Activated CD8-positive, alpha-beta T cell treated with anti-CD3 and anti-CD28 coated beads for 36 hours (primary cell): Measurements from ENCODE around the gene RBBP8. TPM values are rescaled to one million over a fixed set of nuclear protein-coding genes. Genes with fewer than 3 reads are reported as not detected.

ENCODE experiments used
- ATAC-seq: fragments of 200-7000 bp; cut with Tn5 transposase; one replicate; pipeline ENCODE4 v1.10.0; 2021; ENCODE audit warnings: mild to moderate bottlenecking, moderate library complexity
- CTCF ChIA-PET: fragments of 350-600 bp; sonication (Branson Sonifier 250); formaldehyde crosslinking; loops from one replicate; lab custom pipeline; 2021; ENCODE audit warnings: antibody characterized with exemption; lab: Charles Lee
- POLR2A ChIA-PET: fragments of 350-600 bp; sonication (Branson Sonifier 250); formaldehyde crosslinking; loops from one replicate; lab custom pipeline; 2021; ENCODE audit warnings: antibody characterized with exemption; lab: Charles Lee
- DNase-seq: peaks from one replicate; pipeline ENCODE4 v3.0.0-alpha.2; 2020
- H3K27ac Mint-ChIP-seq: one replicate; pipeline ENCODE4 v1.8.0; 2021; ENCODE audit warnings: mild to moderate bottlenecking, mixed read lengths
- H3K27me3 Mint-ChIP-seq: one replicate; pipeline ENCODE4 v1.8.0; 2021; ENCODE audit warnings: mixed read lengths
- H3K36me3 Mint-ChIP-seq: one replicate; pipeline ENCODE4 v1.8.0; 2021; ENCODE audit warnings: low read depth, mixed read lengths
- H3K4me1 Mint-ChIP-seq: one replicate; pipeline ENCODE4 v1.8.0; 2021; ENCODE audit warnings: low read depth, mixed read lengths
- H3K4me3 Mint-ChIP-seq: one replicate; pipeline ENCODE4 v1.8.0; 2021; ENCODE audit warnings: mild to moderate bottlenecking, moderate library complexity, mixed read lengths
- H3K9me3 Mint-ChIP-seq: one replicate; pipeline ENCODE4 v1.8.0; 2021; ENCODE audit warnings: mixed read lengths
- CTCF ChIP-seq: fragments of 200-600 bp; IDR thresholded peaks from one replicate; pipeline ENCODE4 v1.8.0; 2022; ENCODE audit warnings: antibody characterized with exemption, mild to moderate bottlenecking
- intact Hi-C: fragments of 100-400 bp; cut with micrococcal nuclease; formaldehyde crosslinking; loops from one replicate; pipeline ENCODE4 v1.10.0; 2022
- total RNA-seq, 2 experiments: library from RNA; stranded (reverse); gene quantifications; one replicate each; pipeline ENCODE4 v1.2.3, GENCODE V29; 2021

RBBP8 gene
- total RNA-seq, 2 experiments from 2014 or later = 70.9 to 81.9 TPM

- Mint-ChIP-seq H3K4me1 (peaks cover 20% of the 10 kb centered on the region), H3K9me3 (no peaks in the 10 kb centered on the region), H3K27me3 (peaks cover 7% of the 10 kb centered on the region), H3K4me3 (no peak overlapping the region), H3K27ac (no peak overlapping the region), H3K36me3 (peaks cover 49% of the 10 kb centered on the region)
- ATAC-seq (no peak), DNase-seq (no peak)
- CTCF ChIA-PET = no interaction called here
- POLR2A ChIA-PET = interaction anchor here (0.6 kb wide), 1 partner anchor 69 kb away, joined by 3 read pairs; no protein-coding TSS in a partner anchor
- intact Hi-C loops = no loop called here
- TF ChIP-seq CTCF = no peak
Measured at GRCh38 chr18:22936515-22936914, 3.4 kb downstream of the RBBP8 start.

- no peaks in the 10 kb centered on the region for H3K9me3 Mint-ChIP-seq
- H3K4me3 Mint-ChIP-seq = no peak overlapping the region
- CTCF ChIA-PET = no interaction called here
- no peak for TF ChIP-seq CTCF
- DNase-seq (no peak), ATAC-seq (no peak)
- H3K36me3 Mint-ChIP-seq = peaks cover 37% of the 10 kb centered on the region
- POLR2A ChIA-PET = no interaction called here
- peaks cover 11% of the 10 kb centered on the region for H3K4me1 Mint-ChIP-seq
- no peaks in the 10 kb centered on the region for H3K27me3 Mint-ChIP-seq
- intact Hi-C loops = no loop called here
- H3K27ac Mint-ChIP-seq = no peak overlapping the region
Measured at GRCh38 chr18:22939649-22940048, 6.5 kb downstream of the RBBP8 start.

- CTCF ChIA-PET = no interaction called here
- no peak for DNase-seq
- no peak overlapping the region for H3K4me3 Mint-ChIP-seq
- H3K4me1 Mint-ChIP-seq = no peaks in the 10 kb centered on the region
- H3K27ac Mint-ChIP-seq = no peak overlapping the region
- H3K9me3 Mint-ChIP-seq = no peaks in the 10 kb centered on the region
- POLR2A ChIA-PET = no interaction called here
- TF ChIP-seq CTCF = no peak
- H3K27me3 Mint-ChIP-seq = no peaks in the 10 kb centered on the region
- H3K36me3 Mint-ChIP-seq = peaks cover 28% of the 10 kb centered on the region
- intact Hi-C loops = no loop called here
- no peak for ATAC-seq
Measured at GRCh38 chr18:22943847-22944246, 10.7 kb downstream of the RBBP8 start.

GRCh38 chr18:22946217-22946616 is 13.1 kb downstream of the RBBP8 start:
- ChIA-PET POLR2A (no interaction called here), CTCF (no interaction called here)
- ATAC-seq (no peak), DNase-seq (no peak)
- Mint-ChIP-seq H3K4me3 (no peak overlapping the region), H3K4me1 (no peaks in the 10 kb centered on the region), H3K36me3 (peaks cover 38% of the 10 kb centered on the region), H3K27me3 (no peaks in the 10 kb centered on the region), H3K9me3 (no peaks in the 10 kb centered on the region), H3K27ac (no peak overlapping the region)
- intact Hi-C loops = no loop called here
- TF ChIP-seq CTCF = no peak

- POLR2A ChIA-PET = no interaction called here
- Mint-ChIP-seq H3K27ac (no peak overlapping the region), H3K9me3 (no peaks in the 10 kb centered on the region), H3K36me3 (peaks cover 44% of the 10 kb centered on the region), H3K4me3 (no peak overlapping the region), H3K27me3 (no peaks in the 10 kb centered on the region), H3K4me1 (peaks cover under 1% of the 10 kb centered on the region)
- CTCF ChIA-PET = interaction anchor here (1.2 to 1.9 kb wide), 2 partner anchors 16 to 148 kb away, joined by 3 to 7 read pairs; no protein-coding TSS in a partner anchor
- TF ChIP-seq CTCF = no peak
- intact Hi-C loops = no loop called here
- no peak for ATAC-seq
- no peak for DNase-seq
Measured at GRCh38 chr18:22946846-22947245, 13.7 kb downstream of the RBBP8 start.
